HepG2 (cell line): ENCODE results near the gene VAMP2. TPM values are rescaled to one million over a fixed set of nuclear protein-coding genes. Genes with fewer than 3 reads are reported as not detected.

ENCODE experiments used
- ATF2 ChIP-seq: sonication (generic); formaldehyde crosslinking; IDR thresholded peaks from 2 replicates; pipeline ENCODE4 v1.4.0; 2020; ENCODE audit warnings: missing genetic modification reagents
- EED ChIP-seq: sonication (generic); formaldehyde crosslinking; IDR thresholded peaks from 2 replicates; pipeline ENCODE4 v1.5.0; 2020; ENCODE audit warnings: mild to moderate bottlenecking, missing genetic modification reagents
- KAT7 ChIP-seq: IDR thresholded peaks from 2 replicates; pipeline ENCODE4 v1.6.1; 2018; ENCODE audit warnings: borderline replicate concordance, missing compliant biosample characterization
- KDM4B ChIP-seq: sonication (generic); formaldehyde crosslinking; IDR thresholded peaks from 2 replicates; pipeline ENCODE4 v1.4.0; 2020; ENCODE audit warnings: missing genetic modification reagents
- NR0B2 ChIP-seq: sonication (generic); formaldehyde crosslinking; IDR thresholded peaks from 2 replicates; pipeline ENCODE4 v1.4.0; 2020; ENCODE audit warnings: mild to moderate bottlenecking, missing genetic modification reagents
- NR1H2 ChIP-seq: sonication (generic); formaldehyde crosslinking; IDR thresholded peaks from 2 replicates; pipeline ENCODE4 v1.8.1; 2022; ENCODE audit warnings: low read depth, missing genetic modification reagents, borderline replicate concordance
- TFDP2 ChIP-seq: sonication (generic); formaldehyde crosslinking; IDR thresholded peaks from 2 replicates; pipeline ENCODE4 v1.4.0; 2020; ENCODE audit warnings: missing genetic modification reagents
- ZBTB2 ChIP-seq: sonication (generic); formaldehyde crosslinking; IDR thresholded peaks from 2 replicates; pipeline ENCODE4 v1.8.0; 2022; ENCODE audit warnings: low read depth, missing genetic modification reagents
- ZFP36L1 ChIP-seq: sonication (generic); formaldehyde crosslinking; IDR thresholded peaks from 2 replicates; pipeline ENCODE4 v1.8.0; 2022; ENCODE audit warnings: mild to moderate bottlenecking, missing genetic modification reagents, moderate library complexity
- ZNF142 ChIP-seq: sonication (generic); formaldehyde crosslinking; IDR thresholded peaks from 2 replicates; pipeline ENCODE4 v1.4.0; 2020; ENCODE audit warnings: missing genetic modification reagents
- ZNF687 ChIP-seq: sonication (generic); formaldehyde crosslinking; IDR thresholded peaks from 2 replicates; pipeline ENCODE4 v1.5.1; 2020; ENCODE audit warnings: mild to moderate bottlenecking, missing genetic modification reagents, moderate library complexity
- ZNF7 ChIP-seq: IDR thresholded peaks from 2 replicates; pipeline ENCODE4 v1.6.1; 2016; ENCODE audit warnings: missing biosample characterization, missing genetic modification reagents
- ZNF790 ChIP-seq: sonication (generic); formaldehyde crosslinking; IDR thresholded peaks from 2 replicates; pipeline ENCODE4 v1.8.0; 2022; ENCODE audit warnings: missing genetic modification reagents, mild to moderate bottlenecking, borderline replicate concordance
- polyA plus RNA-seq, 8 experiments: library from polyadenylated mRNA; depleted of rRNA in 3 of 8; stranded (reverse) in 7 of 8; unstranded in 1 of 8; fragments of >200 nt; fragmentation: Illumina TruSeq in 4 of 8; extraction: Trizol in 4 of 8; gene quantifications; 2 replicates each; pipeline versions ENCODE4 v1.2.1 to v1.2.3, GENCODE V29; 2011 to 2016; ENCODE audit warnings: low read depth in 4 of 8, missing spikeins in 1 of 8, mixed read lengths in 1 of 8; ENCODE audit not compliant: insufficient read depth in 1 of 8
- total RNA-seq, 5 experiments: library from RNA; depleted of rRNA; stranded (reverse); fragments of >200 nt; fragmentation: Illumina TruSeq; extraction: Trizol; gene quantifications; 2 replicates each; pipeline ENCODE4 v1.2.3, GENCODE V29; 2016; ENCODE audit warnings: low read depth in 1 of 5

The VAMP2 gene
- total and polyA plus RNA-seq, 2 of the 13 experiments (the other 11 are each of a cell fraction or from before 2014, with no cell fraction given): 3.9 to 17.2 TPM

GRCh38 chr17:8121681-8122421, 40.9 kb downstream of the VAMP2 start (continued):
- TF ChIP-seq ZNF142 (CRISPR knock-in tag): no peak; the same call in 1 of the 2 replicates
- 0 out of 2 replicates have a peak, but pooled peaks have one; percentile 27 for TF ChIP-seq NR1H2 (CRISPR knock-in tag)
- TF ChIP-seq ZNF687 (CRISPR knock-in tag): peak; percentile 79
- no peak for TF ChIP-seq ATF2 (CRISPR knock-in tag)
- TF ChIP-seq ZFP36L1 (CRISPR knock-in tag): no peak
- TF ChIP-seq KDM4B: no peak
- TF ChIP-seq ZBTB2 (CRISPR knock-in tag): no peak
- no peak for TF ChIP-seq ZNF790
- 0 out of 2 replicates have a peak, but pooled peaks have one; percentile 54 for TF ChIP-seq NR0B2 (CRISPR knock-in tag)
- TF ChIP-seq ZNF7 (CRISPR knock-in tag): no peak
- no peak for TF ChIP-seq KAT7 (CRISPR knock-in tag)
- peak; percentile 58; the same call in 1 of the 2 replicates for TF ChIP-seq TFDP2 (CRISPR knock-in tag)
- no peak for TF ChIP-seq EED (CRISPR knock-in tag)
